ENCODE data around the gene FBXO41.

The FBXO41 gene, protein sequence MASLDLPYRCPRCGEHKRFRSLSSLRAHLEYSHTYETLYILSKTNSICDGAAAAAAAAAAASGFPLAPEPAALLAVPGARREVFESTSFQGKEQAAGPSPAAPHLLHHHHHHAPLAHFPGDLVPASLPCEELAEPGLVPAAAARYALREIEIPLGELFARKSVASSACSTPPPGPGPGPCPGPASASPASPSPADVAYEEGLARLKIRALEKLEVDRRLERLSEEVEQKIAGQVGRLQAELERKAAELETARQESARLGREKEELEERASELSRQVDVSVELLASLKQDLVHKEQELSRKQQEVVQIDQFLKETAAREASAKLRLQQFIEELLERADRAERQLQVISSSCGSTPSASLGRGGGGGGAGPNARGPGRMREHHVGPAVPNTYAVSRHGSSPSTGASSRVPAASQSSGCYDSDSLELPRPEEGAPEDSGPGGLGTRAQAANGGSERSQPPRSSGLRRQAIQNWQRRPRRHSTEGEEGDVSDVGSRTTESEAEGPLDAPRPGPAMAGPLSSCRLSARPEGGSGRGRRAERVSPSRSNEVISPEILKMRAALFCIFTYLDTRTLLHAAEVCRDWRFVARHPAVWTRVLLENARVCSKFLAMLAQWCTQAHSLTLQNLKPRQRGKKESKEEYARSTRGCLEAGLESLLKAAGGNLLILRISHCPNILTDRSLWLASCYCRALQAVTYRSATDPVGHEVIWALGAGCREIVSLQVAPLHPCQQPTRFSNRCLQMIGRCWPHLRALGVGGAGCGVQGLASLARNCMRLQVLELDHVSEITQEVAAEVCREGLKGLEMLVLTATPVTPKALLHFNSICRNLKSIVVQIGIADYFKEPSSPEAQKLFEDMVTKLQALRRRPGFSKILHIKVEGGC

GRCh38 chr2:73284296-73285158, at the start of gene FBXO41:
Gene FBXO41 (minus strand): TSS chr2:73284478. CDS start chr2:73269630, 14,848 bp downstream.
- peak; percentile 95 for DNase-seq

DNA sequence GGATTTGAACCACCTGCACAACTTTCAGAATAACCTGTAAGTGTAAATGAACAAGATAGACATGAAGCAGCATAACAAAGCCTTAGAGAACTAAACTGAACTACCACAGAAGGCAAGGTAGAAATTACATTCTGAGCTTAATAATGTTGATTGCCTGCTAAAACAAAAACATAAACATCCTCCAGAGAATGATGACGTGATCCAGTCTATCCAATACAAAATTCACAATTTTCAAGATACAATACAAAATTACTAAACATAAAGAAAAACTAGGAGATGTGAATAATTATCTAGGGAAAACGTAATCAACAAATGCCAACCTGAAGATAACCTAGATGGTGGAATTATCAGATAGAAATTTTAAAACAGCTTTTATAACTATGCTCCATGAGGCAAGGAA, 49.8 kb upstream of the FBXO41 start:
- no peak for DNase-seq

DNA sequence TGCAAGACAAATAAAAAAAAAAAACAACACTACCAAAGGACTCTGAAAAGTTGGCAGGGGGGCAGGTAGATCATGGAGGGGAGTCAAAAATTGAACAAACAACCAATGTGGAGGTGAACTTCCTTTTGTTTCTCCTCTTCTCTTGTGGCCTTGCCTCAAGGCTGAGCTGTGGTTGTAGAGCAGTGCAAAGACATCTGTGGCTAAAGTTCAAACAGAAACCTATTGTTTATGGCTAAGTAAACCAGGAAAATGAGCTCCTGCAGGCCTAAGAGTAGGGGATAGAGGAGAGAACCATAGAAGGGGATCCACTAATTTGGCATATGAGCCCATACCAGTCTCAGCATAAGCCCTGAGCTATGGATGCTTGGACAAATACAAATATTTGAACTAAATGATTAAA, 49.3 kb upstream of the FBXO41 start:
- no peak for DNase-seq

DNA sequence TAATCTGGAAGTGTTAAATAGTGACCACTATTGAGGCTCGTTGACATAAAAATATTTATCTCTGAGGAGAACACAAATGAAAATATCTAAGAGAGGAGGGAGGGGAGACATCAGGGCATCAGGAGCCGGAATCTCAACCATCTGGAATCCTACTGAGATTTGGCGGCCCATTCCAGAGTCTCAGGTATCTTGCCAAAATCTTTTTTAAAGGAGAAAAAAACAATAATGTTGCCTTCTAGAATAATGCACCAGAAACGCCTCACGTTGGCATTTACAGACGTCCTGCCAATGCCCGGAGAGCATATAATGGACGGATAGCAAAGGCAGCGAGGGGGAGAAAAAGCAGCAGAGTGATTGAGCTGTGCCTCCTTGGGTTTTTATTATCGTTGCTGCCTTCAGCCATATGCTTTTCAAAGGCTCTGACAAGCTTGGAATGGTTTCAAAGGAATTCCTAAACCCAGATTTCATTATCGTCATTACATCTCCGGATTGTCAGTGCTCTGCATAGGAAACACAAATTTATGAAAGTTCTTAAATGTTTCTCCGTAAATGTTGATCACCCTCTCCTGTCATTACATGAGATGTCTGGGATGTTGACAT, 39.9 kb upstream of the FBXO41 start:
- no peak for DNase-seq

DNA sequence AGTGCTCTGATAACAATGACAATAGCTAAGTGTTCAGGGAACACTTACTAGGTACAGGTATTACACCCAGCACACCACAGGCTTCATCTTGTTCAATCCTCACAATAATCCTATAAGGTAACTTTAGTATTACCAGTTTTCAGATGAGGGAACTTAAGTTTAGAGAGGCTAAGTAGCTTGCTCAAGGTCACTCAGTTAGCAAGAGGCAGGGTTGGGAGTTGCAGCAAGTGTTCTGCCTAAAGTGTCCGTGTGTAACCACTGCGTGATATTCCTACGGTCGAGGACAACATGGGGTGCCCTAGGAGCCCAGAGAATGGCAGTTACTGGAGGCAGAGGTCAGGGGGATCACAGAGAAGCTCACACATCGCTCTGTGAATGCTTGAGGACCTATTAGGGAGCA, 39.3 kb upstream of the FBXO41 start:
- DNase-seq: no peak

DNA sequence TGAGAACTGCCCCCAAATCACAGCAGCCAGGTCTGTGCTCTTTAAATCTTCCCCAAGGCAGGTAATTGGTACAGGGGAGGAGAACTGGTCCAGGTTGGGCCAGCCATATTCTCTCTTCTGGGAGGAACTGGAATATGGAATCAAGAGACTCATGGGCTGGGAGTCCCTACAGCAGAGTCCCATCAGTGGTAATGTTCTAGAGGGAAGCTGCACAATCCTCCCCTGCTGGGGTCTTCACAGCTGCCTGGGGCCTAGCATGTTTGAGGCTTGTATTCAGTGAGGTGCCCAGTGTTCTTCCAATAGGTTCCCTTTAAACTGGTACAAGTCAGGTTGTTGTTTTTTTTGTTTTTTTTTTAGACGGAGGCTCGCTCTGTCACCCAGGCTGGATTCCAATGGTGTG, 30.2 kb upstream of the FBXO41 start:
- DNase-seq: no peak

DNA sequence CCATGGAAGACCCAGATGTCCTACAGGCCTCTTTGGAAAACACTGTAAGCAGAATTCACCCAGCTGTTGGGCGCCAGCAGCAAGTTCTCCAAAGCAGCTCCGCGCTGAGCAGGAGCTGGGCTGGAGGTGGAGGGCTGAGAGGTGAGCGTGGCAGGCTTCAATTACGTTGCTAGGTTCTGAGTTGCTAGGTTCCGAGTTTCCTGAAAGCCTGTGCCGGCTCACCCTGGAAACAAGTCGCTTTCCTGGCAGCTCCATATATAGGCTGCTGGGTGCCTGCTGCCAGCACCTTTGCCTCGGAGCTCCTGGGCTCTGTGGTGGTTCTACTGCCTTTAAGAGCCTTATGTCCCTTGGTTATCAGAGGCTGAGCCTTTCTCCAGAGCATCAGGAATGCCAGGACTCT, 23.4 kb upstream of the FBXO41 start:
- no peak for DNase-seq

DNA sequence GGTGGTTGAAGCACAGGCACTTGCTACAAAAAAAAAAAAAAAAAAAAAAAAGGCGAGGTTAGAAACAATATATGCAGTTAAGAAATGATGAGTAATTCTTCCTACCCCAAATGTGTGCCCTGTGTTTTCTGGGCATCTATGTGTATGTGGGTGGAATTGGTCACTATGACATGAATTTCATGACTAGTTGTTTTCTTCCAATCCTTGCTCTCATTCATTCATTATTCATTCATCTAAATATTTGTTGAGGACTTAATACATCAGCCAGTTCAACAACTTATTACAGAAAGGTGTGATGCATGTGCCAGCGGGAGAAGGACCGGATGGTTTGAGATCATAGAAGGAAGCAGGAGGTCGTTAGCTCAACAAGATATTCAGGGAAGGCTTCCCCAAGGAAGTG, 17.4 kb upstream of the FBXO41 start:
- DNase-seq: no peak

GRCh38 chr2:73300926-73301325, 16.6 kb upstream of the FBXO41 start:
- no peak for DNase-seq

DNA sequence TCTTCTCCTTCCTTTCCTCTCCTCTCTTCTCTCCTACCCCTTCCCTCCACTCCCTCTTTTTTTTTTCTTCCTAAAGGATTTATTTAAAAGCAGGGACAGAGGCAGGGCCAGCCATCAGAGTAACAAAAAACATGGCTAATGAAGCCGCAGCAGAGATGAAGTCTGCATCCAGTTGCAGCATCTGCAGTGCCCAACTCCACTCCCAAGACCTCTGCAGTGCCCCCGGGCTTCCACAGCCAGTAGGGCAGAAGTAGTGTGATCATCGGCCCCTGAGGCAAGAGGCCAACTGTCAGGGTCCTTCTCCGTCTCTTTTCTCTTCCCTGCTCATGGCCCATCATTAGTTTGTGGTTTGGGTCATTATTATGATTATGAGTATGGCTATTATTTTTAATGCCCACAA, 13.3 kb upstream of the FBXO41 start:
- no peak for DNase-seq

DNA sequence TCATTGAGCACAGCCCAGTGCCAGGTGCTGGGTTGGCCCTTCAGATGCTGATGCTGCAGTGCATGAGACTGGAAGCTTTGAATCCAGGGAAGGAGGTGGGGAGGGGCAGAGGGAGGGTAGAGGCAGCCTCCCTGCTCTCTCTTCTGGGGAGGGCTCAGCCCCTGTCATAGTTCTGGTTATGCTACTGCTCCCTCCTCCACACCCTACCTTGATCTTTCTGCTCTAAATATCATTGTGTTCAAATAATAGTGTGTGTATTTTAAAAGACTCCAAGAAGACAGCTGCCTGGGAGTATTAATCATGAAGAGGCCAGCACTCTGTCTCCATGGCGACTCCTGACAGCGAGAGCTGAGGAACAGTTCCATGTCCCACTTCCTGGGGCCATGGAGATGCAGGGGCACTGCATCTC, 12.9 kb upstream of the FBXO41 start:
- DNase-seq: no peak

GRCh38 chr2:73295751-73296400, 11.6 kb upstream of the FBXO41 start:
- no peak for DNase-seq

GRCh38 chr2:73294239-73294638, 10.0 kb upstream of the FBXO41 start:
- DNase-seq: no peak

DNA sequence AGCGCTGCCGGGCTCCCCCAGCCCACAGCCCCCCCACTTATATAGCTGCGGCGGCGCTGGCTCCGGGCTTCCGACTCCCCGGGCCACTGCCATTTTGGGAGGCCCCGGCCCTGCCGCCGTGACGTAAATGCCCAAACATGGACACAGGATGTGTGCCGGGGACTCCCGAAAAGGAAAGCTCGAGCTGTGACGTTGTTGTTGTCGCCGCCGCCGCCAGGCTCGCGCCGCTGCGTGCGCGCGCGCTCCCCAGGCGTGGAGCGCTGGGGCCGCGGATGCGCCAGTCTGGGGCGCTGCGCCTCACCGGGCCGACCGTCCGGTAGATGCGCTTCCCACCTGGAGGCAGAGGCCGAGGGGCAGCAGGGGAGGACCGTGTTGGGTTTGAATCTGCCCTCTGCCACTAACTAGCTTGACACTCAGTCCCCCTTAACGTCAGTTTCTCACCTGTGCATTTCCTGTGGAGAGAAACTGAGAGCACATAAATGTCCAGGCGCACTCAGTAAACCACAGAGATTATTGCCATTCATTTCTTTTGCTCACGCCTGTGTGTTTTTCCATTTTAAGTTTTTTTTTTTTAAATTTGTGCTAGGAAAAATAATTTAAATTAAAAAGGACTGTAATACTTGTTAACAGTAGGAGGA, 9.4 kb upstream of the FBXO41 start, which contains the start of gene EGR4:
TSS of gene EGR4 (minus strand) at position 15 of the 638 bp plus-strand sequence. CDS start 231 bp downstream, outside the sequence.
- peak; percentile 69 for DNase-seq

- no peak for DNase-seq
Observed at GRCh38 chr2:73292906-73293533, 8.7 kb upstream of the FBXO41 start.

GRCh38 chr2:73292316-73292905, 8.1 kb upstream of the FBXO41 start:
- DNase-seq: no peak

DNA sequence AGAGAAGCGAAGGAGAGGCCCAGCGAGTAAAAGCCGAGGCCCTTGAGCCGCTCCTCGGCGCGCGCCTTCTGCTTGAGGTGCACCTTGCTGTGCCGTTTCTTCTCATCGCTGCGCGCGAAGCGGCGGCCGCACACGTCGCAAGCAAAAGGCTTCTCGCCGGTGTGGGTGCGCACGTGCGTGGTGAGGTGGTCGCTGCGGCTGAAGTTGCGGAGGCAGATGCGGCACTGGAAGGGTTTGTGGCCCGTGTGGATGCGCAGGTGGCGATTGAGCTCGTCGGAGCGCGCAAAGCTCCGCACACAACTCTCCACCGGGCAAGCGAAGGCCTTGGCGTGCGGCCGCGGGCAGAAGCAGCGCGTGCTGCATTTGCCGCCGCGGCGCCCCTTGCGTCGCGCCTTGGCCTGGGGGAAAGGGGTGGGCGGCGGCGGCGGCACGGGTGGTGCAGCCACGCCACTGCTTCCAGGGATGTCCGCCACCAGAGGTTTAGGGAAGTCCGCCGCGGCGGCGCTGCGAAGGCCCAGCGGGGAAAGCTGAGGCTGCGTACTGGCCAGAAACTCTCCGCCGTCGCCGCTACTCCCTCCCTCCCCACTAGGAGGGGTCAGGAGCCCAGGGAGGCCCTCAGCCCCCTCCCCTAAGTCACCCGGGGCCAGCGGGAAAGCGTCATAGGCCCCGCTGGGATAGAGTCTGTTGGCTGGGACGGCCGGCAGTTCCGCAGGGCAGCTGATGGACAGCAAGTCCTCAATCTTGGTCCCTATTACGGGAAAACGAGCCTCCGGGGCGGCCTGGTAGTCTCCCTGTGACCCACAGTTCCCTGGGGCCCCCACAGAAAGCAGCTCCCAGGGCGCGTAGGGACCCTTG, 7.4 kb upstream of the FBXO41 start:
- no peak for DNase-seq

DNA sequence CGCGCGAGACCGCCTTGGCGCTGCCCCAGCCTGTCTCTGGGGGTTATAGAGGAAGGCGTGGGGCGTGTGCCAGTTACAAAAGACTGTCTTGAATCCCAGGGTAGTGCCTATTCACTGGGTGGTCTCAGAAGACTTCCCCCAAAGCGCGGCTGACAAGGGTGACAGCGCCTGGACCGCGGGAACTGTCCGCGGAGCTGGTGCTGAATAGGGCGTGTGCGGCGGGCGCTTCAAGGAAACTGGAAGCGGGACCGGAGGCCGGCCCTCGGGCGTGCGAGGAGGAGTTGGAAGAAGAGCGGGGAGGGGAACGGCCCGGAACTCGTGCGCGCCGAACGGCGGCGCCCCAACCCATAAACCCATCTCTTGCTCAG, 6.8 kb upstream of the FBXO41 start:
- peak; percentile 70 for DNase-seq

DNA sequence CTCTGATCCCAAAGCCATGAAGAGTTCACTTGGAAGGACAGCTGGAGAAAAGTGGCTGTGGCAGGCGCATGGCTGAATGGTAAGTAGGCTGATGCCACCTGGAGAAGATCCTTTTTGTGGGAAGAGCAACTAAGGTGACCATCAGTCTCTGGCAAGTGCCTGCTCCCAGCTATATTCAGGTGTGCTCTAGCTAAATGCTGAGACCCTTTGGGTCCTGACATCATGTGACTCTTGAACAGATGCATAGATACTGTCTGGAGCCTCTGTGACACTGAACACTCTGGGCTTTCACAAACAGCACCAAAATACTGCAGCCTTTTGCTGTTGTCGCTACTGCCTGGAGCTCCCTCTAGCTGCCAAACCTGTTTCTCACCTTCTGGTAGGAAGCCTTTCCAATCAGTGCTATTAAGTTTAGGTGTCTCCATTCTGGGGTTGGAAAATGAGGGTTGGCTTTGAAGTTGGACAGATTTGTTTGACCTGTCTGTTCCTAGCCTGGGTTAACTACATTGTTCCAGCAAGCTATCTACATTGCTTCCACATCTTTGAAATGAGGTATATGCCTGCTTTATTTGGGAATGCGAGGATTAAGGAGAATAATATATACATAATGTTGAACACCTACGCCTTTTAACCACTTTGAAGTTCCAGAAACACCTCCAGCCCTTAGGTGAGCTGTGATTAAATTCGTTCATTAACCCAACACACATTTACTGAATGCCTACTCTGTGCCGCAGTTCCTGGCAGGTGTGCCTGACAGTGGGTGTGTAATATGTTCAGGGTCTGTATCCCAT, 6.0 kb upstream of the FBXO41 start:
- peak; percentile 68 for DNase-seq

All from RPMI8226 (cell line).